IPS-18c (cell line): ENCODE results near the gene BAD.
A peak's percentile ranks its signal among the peaks of the same experiment; 100 is the strongest.

ENCODE experiments used
- H3K4me3 ChIP-seq: 2 replicates; pipeline ENCODE4 v1.7.0; 2013; ENCODE audit warnings: low read depth, mild to moderate bottlenecking, low read length, moderate library complexity; ENCODE audit not compliant: insufficient read depth
- H3K9me3 ChIP-seq: one replicate; pipeline ENCODE4 v1.6.1; 2013; ENCODE audit warnings: mild to moderate bottlenecking, low read length, moderate library complexity; ENCODE audit not compliant: control insufficient read depth, insufficient read depth

Gene BAD

DNA sequence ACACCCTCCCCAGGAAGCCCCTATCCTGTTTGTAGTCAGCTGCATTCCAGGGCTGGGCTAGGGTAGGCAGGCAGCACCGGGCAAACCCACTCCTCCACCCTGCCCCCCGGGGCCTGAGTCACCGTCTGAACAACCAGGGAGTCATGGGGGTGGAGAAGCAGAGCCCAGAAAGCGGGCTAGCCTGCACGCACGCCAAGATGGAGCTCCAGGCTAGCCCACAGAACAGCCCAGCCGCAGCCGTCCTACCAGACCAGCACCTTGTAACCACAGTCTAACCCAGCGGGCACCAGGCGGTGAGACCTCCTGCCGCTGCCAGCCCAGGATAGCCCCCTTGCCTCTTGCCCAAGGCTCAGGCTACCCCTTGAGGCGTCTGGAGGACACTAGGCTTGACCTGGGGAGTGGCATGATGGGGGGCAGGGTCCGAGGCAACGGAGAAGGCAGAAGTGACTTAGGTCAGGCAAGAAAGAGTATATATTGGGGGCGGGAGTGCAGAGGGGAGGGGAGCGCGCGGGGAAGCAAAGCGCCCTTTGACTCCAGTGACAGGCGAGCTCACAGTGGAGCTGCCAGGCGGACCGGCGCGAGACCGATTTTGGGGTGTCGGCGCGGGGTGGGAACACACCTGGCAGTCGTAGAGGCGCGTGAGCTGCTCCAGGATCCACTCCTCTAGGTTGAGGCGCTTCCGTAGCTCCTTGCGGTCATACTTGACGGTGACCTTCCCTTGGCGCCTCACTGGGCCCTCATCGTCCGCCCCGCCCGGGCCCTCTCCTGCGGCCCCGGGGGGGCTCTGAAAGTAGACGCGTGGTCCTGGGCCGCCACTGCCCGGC is 38.5 kb downstream of the BAD start:
- peak overlapping the region; percentile 95 for H3K4me3 ChIP-seq
- H3K9me3 ChIP-seq = no peaks in the 10 kb centered on the region

DNA sequence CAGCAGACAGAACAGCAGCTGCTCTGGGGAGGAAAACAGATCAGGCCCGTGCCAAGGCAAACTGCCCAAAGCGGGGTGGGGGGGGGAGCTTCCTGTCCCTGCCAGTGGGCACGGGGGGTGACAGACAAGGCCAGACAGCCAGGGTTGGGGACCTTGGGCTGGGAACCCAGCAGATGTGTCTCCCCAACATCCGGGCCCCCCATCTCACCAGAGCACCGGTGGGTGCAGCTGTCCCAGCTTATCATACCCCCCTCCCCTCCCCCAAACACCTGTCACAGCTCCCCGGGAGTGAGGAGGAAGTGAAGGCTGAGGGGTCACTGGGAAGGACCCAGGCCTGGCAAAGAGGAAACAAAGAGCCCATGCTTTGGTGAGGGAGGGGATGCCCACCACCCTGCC is 39.1 kb downstream of the BAD start:
- H3K4me3 ChIP-seq = peak overlapping the region; percentile 95
- H3K9me3 ChIP-seq = no peaks in the 10 kb centered on the region

DNA sequence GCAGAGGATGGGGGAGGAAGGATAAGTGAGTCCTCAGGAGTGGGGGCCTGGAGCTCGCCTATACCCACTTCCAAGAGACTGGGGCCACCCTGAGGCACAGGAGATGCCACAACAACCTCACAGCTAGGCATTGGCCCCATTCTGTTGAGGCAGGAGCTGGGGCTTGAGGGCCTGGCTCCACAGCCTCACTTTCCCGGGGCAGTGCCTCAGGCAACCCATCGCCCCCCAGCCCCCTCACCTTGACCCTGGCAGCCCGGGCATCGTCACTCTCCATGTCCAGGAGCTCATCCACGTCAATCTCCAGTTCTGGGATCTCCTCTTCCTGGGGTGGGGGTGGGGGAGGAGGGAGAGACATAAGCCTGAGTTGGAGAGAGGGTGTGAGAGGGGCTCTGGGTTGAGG is 39.5 kb downstream of the BAD start:
- no peaks in the 10 kb centered on the region for H3K9me3 ChIP-seq
- H3K4me3 ChIP-seq = peak overlapping the region; percentile 95

DNA sequence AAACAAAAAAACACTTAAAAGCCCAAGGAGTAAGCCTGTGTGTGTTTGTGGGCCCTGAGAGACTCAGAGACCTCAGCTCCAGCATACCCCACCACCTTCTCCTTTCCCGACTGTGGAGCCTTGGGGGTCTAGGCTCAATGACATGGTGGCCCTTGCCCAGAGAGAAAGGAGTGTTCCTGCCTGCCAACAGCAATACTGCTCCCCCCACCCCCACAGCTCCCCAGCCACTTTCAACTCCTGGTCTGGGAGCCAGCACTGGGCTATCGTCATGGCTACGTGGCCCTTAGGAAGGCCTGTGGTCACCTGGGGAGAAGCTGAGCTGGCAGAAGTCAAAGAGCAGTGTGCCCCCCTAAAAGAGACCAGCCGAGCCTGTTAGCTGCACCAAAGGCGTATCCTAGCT is 40.4 kb downstream of the BAD start:
- Histone ChIP-seq H3K4me3 (peak overlapping the region; percentile 6; the same call in 1 of the 2 replicates), H3K9me3 (no peaks in the 10 kb centered on the region)

DNA sequence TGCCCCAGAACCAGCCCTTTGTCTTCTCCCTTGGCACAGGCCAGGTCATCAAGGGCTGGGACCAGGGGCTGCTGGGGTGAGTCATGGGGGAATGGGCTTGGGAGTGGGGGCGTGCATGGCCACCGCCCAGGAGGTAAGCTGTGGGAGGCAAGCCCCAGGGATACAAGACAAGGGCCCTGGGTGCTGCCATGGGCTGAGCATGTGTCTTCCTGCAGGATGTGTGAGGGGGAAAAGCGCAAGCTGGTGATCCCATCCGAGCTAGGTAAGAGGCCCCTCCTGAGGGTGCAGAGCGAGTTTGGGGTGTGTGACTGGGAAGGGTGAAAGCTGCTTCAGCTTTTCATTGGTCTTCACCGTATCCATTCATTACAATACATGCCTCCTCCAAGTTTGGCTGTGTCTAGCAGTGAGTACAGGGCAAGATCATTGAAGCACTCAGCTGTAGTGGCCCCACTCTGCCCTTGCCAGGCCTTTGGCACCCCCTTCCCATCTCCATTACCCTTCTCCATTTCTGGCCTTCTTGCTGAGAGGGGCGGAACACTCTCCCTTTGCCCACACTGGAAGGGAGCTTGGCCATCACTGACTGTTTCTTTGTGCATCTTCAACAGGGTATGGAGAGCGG is 41.1 kb downstream of the BAD start:
- Histone ChIP-seq H3K4me3 (no peak overlapping the region), H3K9me3 (no peaks in the 10 kb centered on the region)

DNA sequence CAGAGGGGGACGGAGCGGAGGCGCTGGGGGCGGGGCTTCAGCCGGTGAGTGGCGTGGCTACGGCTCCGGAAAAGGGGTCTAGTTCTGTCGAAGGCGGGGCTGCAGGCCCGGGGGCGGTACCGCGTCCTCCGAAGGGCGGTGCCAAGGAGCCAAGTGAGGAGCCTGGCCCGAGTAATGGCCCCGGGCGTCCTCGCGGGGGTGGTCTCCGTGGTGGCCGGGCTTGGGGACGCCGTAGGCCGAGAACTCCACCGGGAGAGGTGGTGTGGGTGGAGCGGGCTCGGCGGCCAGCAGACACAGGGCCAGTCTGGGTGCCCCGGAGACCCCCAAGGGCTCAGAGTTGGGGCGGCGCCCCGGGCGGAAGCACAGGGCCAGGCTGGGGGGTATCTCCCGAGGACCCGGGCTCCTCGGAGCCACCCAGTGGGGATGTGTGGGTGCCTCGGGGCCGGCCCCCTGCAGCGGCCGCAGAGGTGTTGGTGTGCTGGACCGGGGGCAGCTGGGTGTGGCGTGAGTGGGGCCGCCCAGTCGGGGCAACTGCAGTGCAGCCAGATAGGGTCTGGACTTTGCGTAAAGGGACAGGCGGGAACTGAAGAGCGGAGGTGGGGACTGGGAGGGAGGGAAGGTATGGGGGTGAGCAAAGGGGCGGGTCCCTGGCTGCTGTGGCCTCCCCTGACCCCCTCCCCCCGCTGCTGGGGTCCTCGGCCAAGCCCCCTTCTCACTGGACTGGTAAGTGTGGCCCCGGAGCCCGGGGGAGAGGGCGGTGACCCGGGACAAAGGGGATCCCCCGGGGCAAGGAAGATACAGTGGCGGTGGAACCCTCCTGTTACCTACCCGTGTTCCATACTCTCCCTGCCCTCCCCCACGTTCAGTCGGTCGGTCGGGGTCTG is 42.7 kb downstream of the BAD start:
- peak overlapping the region; percentile 96 for H3K4me3 ChIP-seq
- H3K9me3 ChIP-seq = no peaks in the 10 kb centered on the region

DNA sequence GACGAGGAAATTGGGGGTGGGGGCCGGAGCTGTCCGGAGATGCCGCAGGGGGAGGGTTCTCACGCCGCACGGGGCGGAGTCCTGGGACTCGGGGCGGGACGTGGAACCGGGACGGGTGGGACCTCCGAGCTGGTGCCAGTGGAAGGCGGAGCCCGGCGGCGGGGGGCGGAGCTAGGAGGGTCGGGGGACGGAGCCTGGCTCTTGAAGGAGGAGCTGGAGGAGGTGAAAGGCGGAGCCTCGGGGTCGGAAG is 43.3 kb downstream of the BAD start:
- no peaks in the 10 kb centered on the region for H3K9me3 ChIP-seq
- peak overlapping the region; percentile 96 for H3K4me3 ChIP-seq

DNA sequence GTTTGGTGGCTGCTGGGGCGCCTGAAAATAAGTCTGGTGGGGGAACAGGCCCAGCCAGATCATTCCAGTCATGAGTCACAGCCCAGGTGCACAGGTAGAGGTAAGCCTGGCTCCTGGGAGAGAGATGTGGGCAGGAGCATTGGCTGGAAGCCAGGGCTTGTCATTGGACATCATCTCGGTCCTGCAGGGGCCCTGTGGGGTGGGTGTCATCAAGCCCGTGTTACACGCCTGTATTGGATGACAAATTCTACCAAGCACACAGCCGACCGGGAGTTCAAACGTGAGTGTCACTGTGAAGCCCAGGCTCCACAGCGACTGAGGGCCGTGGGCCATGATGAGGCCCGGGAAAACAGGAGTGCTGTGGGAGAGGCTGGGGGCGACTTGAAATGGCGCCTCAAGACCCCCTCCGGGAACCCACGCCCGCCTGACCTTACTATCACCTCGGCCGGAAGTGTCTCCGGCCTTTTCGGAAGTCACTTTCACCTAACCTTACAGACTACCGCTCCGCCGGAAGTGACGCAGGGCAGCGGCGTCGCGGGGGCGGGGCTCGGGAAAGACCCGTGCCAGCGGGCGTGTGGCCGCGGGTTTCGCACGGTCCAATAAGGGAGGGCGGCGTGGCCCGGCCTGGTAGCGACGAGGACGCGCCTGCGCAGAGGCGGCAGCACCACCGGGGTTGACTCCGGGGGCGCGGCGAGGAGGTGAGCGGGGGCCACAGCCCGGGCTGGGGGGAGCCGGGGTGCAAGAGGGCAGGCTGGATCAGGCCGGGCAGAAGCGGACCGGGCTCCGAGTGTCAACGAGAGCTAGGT is 43.8 kb downstream of the BAD start, which contains the start of gene FKBP2:
Gene FKBP2, plus strand, starts transcription at position 661 of the 806 bp plus-strand sequence. CDS start 1,293 bp downstream, outside the sequence.
- H3K4me3 ChIP-seq = peak within 1 kb of the TSS; percentile 96
- no peaks in the 10 kb centered on the region for H3K9me3 ChIP-seq

DNA sequence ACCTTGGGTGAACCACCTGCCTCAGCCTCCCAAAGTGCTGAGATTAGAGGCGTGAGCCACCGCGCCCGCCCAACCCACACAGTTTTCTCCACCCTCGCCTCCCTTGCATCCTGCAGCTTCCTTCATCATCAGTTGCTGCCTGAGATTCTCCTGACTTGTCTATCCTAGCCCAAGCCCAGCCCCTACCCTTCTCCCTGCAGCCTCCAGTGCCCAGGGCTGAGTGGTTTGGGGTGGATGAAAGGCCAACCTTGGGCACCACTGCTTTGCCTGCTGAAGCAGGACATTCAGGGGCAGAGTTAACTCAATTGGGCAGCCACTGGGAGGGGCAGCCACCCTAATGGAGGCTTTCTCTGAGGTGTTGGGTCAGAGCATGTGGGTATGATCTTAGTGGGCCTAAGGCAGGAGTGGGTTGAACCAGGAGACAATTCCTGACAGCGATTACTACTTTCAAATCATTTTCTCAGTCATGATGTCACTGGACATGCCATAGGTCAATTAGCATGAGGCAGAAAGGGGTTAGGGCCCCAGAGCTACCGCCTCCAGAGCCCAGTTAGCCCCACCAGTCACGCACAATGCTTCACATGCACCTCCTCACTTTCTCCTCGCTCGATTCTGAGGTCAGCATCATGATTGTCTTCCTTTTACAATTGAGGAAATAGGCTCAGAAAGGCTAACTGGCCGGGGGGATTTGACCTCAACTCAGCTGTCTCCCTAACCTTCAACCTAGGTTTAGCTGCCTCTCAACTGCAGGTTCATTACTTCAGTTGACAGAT is 44.6 kb downstream of the BAD start:
- Histone ChIP-seq H3K9me3 (no peaks in the 10 kb centered on the region), H3K4me3 (peak overlapping the region; percentile 96)

DNA sequence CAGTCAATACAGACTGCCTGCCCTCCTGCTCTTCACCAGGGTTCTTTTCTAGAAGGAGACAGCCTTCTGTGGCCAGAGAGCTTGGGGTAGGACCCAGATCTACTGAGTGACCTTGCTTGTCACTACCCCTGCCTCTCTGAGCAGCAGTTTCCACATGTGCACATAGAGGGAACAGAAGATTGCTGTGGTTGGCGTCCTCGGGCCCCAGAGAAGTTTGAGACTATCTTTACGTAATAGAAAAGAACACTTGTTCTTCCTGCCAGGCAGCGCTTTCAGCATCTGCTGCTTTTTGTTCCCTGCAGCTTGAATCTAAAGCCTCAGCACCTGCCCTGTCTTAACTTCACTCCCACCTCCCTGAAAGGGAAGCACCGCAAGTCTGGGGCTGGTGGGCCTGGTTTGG is 45.5 kb downstream of the BAD start:
- H3K9me3 ChIP-seq = no peaks in the 10 kb centered on the region
- H3K4me3 ChIP-seq = no peak overlapping the region

DNA sequence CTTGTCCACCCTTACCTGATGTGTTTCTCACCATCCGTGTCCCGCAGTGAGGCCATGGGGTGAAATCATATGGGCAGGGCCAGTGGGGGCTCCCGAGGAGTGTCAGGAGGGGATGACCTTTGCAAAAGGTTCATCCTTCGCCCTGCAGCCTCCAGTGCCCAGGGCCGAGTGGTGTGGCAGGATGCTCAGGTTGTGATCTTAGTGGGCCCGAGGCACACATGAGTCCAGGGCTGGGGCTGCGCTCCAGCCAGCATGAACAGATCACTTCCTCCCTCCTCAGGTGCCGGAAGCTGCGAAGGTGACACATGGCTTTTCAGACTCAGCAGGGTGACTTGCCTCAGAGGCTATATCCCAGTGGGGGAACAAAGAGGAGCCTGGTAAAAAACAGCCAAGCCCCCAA is 46.4 kb downstream of the BAD start:
- no peak overlapping the region for H3K4me3 ChIP-seq
- H3K9me3 ChIP-seq = no peaks in the 10 kb centered on the region

DNA sequence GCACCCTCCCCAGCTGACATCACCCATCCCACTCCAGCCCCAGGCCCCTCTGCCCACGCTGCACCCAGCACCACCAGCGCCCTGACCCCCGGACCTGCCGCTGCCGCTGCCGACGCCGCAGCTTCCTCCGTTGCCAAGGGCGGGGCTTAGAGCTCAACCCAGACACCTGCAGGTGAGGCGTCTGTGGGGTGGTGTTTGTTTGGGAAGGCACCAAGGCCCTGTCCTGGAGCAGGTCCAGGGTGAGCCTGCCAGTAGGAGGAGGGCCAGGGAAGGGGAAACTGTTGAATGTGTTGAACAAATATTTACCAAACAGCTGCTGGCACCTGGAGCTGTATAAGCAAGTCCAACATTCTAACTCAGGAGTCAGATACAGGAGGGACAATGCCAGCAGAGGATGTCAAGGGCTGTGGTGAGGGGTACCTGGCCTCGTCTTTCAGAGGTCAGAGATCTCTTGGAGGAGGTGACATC is 46.9 kb downstream of the BAD start:
- Histone ChIP-seq H3K9me3 (no peaks in the 10 kb centered on the region), H3K4me3 (no peak overlapping the region)

DNA sequence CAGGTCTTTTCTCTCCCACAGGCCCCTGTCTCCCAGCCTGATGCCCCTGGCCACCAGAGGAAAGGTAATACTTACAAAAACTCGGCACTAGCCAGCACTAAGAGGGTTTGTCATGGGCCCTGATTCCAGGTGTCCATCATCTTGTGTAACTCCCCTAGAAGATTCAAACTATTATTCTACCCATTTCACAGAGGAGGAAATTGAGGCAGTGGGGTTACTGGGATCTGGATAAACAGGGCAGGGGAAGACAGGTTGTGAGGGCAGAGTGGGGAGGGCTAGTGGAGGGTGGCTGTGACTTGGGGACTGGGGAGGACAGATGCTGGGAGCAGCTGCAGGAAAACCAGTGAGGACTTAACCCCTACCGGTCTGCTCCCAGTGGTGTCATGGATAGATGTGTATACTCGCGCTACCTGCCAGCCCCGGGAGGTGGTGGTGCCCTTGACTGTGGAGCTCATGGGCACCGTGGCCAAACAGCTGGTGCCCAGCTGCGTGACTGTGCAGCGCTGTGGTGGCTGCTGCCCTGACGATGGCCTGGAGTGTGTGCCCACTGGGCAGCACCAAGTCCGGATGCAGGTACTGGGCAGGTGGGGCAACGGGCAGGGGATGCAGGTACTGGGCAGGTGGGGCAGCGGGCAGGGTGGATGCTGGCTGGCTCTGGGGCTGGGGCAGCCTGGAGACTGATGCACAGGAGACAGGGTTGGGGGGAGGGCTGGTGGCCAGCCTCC is 48.9 kb downstream of the BAD start:
- H3K9me3 ChIP-seq = no peaks in the 10 kb centered on the region
- peak overlapping the region; percentile 64 for H3K4me3 ChIP-seq

DNA sequence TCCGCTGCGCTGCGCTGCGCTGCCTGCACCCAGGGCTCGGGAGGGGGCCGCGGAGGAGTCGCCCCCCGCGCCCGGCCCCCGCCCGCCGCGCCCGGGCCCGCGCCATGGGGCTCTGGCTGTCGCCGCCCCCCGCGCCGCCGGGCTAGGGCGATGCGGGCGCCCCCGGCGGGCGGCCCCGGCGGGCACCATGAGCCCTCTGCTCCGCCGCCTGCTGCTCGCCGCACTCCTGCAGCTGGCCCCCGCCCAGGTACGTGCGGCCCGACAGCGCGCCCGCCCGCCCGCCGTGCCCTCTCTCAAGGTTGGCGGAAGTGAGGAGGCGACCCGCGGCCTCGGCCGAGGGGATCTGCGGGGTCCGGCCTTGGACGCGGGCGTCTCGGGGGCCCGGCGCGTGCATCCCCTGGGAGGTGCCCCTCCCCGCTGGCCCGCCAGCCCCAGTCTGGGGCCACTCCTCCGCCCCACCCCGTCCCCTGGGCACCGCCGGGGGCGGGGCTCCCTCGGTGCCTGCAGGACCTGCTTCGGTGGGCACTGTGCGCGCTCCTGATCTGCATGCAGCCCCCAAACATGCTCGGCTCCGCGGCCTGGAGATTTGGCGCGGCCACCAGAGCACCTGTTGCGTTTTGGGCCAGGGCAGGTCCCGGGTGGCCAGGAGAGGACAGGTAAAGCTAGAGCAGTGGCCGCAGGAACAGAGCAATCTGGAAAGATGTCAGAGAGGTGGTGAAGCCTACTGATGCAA is 49.7 kb downstream of the BAD start:
- no peaks in the 10 kb centered on the region for H3K9me3 ChIP-seq

DNA sequence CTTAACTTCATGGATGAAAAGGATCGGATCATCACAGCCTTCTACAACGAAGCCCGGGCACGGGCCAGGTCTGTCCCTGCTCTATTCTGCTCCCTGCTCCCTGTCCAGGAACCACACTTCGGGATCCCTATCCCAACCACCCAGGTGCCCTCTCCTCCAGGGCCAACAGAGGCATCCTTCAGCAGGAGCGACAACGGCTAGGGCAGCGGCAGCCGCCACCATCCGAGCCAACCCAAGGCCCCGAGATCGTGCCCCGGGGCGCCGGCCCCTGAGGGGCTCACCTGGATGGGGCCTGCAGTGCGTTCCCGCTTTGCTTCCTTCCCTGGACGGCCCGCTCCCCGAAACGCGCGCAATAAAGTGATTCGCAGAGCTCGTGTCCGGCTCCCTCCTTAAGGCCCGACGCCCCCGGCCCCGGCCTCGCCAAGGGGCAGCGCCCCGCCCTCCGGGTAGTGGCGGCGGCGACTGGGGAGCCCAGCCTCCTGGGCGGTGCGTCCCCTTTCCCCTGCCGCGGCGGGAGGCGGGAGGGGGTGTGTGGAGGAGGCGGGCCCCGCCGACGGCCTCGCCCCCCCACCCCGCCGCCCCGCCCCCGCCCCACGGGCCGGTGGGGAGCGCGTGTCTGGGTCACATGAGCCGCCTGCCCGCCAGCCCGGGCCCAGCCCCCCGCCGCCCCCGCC is 50.4 kb downstream of the BAD start, which contains the start of gene VEGFB:
Gene VEGFB, plus strand, starts transcription at position 672 of the 674 bp plus-strand sequence. CDS start 250 bp downstream, outside the sequence.
- Histone ChIP-seq H3K9me3 (no peaks in the 10 kb centered on the region), H3K4me3 (peak within 1 kb of the TSS; percentile 64)

More for the DNA sequence above, 49.7 kb downstream of the BAD start:
- H3K4me3 ChIP-seq = peak overlapping the region; percentile 64
